ENCODE measurements around the gene IGLL1.

Gene IGLL1

GRCh38 chr22:23526596-23527316 lies 53.3 kb downstream of the IGLL1 start:
- TF ChIP-seq FOXM1 (IDR thresholded peaks at IDR 0.05; ENCODE audit: borderline replicate concordance, low read depth) (no peak), REST (IDR thresholded peaks at IDR 0.05; ENCODE audit: low read depth) (no peak), CEBPB (IDR thresholded peaks at IDR 0.05) (no peak), ZBTB7A (IDR thresholded peaks at IDR 0.05; ENCODE audit: low read depth) (no peak), USF1 (IDR thresholded peaks at IDR 0.05) (no peak), MAX (IDR thresholded peaks at IDR 0.05) (no peak), YY1 (IDR thresholded peaks at IDR 0.05; ENCODE audit: low read depth) (no peak), TEAD4 (IDR thresholded peaks at IDR 0.05) (no peak), NFIC (IDR thresholded peaks at IDR 0.05) (no peak)

GRCh38 chr22:23525510-23525909 lies 54.6 kb downstream of the IGLL1 start:
- TF ChIP-seq REST (IDR thresholded peaks at IDR 0.05; ENCODE audit: low read depth) (no peak), ZBTB7A (IDR thresholded peaks at IDR 0.05; ENCODE audit: low read depth) (no peak), EGR1 (IDR thresholded peaks at IDR 0.05) (no peak), NFIC (IDR thresholded peaks at IDR 0.05) (no peak), TCF12 (IDR thresholded peaks at IDR 0.05; ENCODE audit: low read depth) (no peak), USF1 (IDR thresholded peaks at IDR 0.05) (no peak), RAD21 (IDR thresholded peaks at IDR 0.05; ENCODE audit: low read depth) (no peak), YY1 (IDR thresholded peaks at IDR 0.05; ENCODE audit: low read depth) (no peak), TEAD4 (IDR thresholded peaks at IDR 0.05) (no peak), CEBPB (IDR thresholded peaks at IDR 0.05) (no peak), TAF1 (IDR thresholded peaks at IDR 0.05; ENCODE audit: low read depth) (no peak), EP300 (IDR thresholded peaks at IDR 0.05; ENCODE audit: borderline replicate concordance) (no peak), MAX (IDR thresholded peaks at IDR 0.05) (no peak), CREB1 (IDR thresholded peaks at IDR 0.05; ENCODE audit: low read depth) (no peak), FOXM1 (IDR thresholded peaks at IDR 0.05; ENCODE audit: borderline replicate concordance, low read depth) (no peak)

- TF ChIP-seq REST (IDR thresholded peaks at IDR 0.05; ENCODE audit: low read depth) (no peak), TCF12 (IDR thresholded peaks at IDR 0.05; ENCODE audit: low read depth) (no peak), MAX (IDR thresholded peaks at IDR 0.05) (no peak), ZBTB7A (IDR thresholded peaks at IDR 0.05; ENCODE audit: low read depth) (no peak), TEAD4 (IDR thresholded peaks at IDR 0.05) (no peak), TAF1 (IDR thresholded peaks at IDR 0.05; ENCODE audit: low read depth) (no peak), EP300 (IDR thresholded peaks at IDR 0.05; ENCODE audit: borderline replicate concordance) (no peak), CREB1 (IDR thresholded peaks at IDR 0.05; ENCODE audit: low read depth) (no peak), RAD21 (IDR thresholded peaks at IDR 0.05; ENCODE audit: low read depth) (no peak), YY1 (IDR thresholded peaks at IDR 0.05; ENCODE audit: low read depth) (no peak), FOXM1 (IDR thresholded peaks at IDR 0.05; ENCODE audit: borderline replicate concordance, low read depth) (no peak), NFIC (IDR thresholded peaks at IDR 0.05) (no peak), EGR1 (IDR thresholded peaks at IDR 0.05) (no peak)
Measured at GRCh38 chr22:23524226-23524625, 55.9 kb downstream of the IGLL1 start.

- TF ChIP-seq RAD21 (IDR thresholded peaks at IDR 0.05; ENCODE audit: low read depth) (no peak), USF1 (IDR thresholded peaks at IDR 0.05) (no peak), REST (IDR thresholded peaks at IDR 0.05; ENCODE audit: low read depth) (no peak), TAF1 (IDR thresholded peaks at IDR 0.05; ENCODE audit: low read depth) (no peak), EGR1 (IDR thresholded peaks at IDR 0.05) (no peak), TCF12 (IDR thresholded peaks at IDR 0.05; ENCODE audit: low read depth) (no peak), FOXM1 (IDR thresholded peaks at IDR 0.05; ENCODE audit: borderline replicate concordance, low read depth) (no peak), MAX (IDR thresholded peaks at IDR 0.05) (no peak), CEBPB (IDR thresholded peaks at IDR 0.05) (no peak), YY1 (IDR thresholded peaks at IDR 0.05; ENCODE audit: low read depth) (no peak), CREB1 (IDR thresholded peaks at IDR 0.05; ENCODE audit: low read depth) (no peak)
Measured at GRCh38 chr22:23523713-23524112, 56.4 kb downstream of the IGLL1 start.

Measured in Ishikawa (cell line).